ENCODE measurements around the gene KCNIP4. TPM values are rescaled to one million over a fixed set of nuclear protein-coding genes. Genes with fewer than 3 reads are reported as not detected.

The KCNIP4 gene
- total RNA-seq, 1 donor from 2014 or later, result 8.7 TPM

- DNase-seq (ENCODE audit: low read depth), result no peak
Observed at GRCh38 chr4:21191317-21191716, 757.3 kb downstream of the KCNIP4 start.

GRCh38 chr4:21184788-21185187 is 763.8 kb downstream of the KCNIP4 start:
- no peak for DNase-seq (ENCODE audit: low read depth)

GRCh38 chr4:21181716-21182115 is 766.9 kb downstream of the KCNIP4 start:
- peak; percentile 76 for DNase-seq (ENCODE audit: low read depth)

GRCh38 chr4:21177871-21178270 is 770.7 kb downstream of the KCNIP4 start:
- no peak for DNase-seq (ENCODE audit: low read depth)

DNA sequence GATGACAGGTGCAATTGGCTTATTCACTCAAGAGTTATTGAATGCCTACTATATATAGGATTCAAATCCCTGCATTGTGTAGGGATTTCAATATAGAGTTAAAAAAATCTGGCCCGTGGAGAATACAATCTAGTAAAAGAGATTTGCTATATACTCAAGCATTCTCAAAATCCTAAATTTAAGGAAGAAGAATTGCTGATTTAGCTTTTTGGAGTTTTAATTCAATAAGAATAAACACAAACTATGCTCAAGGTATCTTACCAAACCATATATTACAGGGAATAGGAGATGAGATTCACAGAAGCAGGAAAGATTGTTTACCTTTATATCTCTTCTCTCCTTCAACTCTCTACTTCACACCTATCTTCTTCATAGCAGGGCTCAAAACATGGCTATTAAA is 771.5 kb downstream of the KCNIP4 start:
- DNase-seq (ENCODE audit: low read depth), result no peak

DNA sequence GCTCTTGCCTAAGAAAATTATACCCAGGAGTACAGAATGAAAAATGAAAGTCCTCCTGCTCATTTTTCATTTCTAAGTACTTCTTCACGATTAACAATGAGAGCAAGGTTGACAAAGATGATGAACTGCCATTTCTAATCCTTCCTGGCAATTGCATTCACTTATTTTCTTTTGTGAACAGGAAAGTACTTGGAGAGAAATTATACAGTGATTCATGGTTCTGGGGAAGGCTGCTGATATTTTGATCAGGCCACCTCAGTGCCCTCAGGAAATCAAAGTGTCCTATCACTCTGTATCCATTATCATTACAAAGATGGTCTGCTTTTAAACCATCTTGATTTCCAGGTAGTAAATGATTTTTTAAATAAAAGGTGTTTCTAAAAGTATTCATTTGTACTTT is 780.9 kb downstream of the KCNIP4 start:
- DNase-seq (ENCODE audit: low read depth), result no peak

- no peak for DNase-seq (ENCODE audit: low read depth)
Observed at GRCh38 chr4:21155367-21155766, 793.2 kb downstream of the KCNIP4 start.

GRCh38 chr4:21139327-21139726 is 809.2 kb downstream of the KCNIP4 start:
- no peak for DNase-seq (ENCODE audit: low read depth)

- peak; percentile 36 for DNase-seq (ENCODE audit: low read depth)
Observed at GRCh38 chr4:21136051-21136630, 812.4 kb downstream of the KCNIP4 start.

DNA sequence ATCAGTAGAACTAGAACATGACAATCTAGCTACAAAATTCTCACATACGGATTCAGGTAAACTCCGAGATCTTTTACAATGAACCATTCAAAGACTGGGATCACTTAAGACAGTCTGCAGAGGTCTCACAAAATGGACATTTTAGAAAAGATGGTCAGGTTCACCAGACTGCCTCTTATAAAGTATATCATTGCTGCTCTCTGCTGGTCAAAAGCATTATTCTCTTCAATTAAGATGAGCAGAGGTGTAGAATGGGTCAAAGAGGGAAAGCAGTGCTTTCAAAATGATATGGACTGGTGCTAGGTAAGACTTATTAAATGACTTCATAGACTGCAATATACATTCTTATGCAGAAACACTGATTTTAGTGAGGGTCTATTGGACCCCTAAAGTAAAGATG is 813.6 kb downstream of the KCNIP4 start:
- DNase-seq (ENCODE audit: low read depth), result peak; percentile 31

- DNase-seq (ENCODE audit: low read depth), result no peak
Observed at GRCh38 chr4:21130606-21131005, 818.0 kb downstream of the KCNIP4 start.

DNA sequence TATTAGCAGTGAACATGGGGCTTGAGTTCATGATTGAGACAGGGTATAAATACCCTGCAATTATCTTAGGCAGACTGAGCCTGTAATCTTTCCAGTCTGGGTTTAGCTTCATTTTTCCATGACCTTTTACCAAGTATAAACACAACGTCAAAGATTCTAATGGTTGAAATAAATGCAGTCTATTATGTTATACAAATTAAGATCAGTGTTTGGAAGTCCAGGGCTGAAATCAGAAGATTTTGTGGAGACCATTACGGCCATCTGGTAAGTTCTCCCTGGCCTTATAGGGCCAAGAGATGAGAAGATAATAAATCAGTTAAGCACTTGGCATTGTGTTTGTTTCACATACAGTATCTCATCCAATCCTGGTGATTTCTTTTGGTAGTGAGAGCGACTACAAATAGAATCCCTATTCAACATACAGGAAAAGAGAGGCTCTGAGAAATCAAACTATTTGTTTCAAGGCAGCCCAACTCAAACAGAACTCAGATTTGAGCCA is 822.5 kb downstream of the KCNIP4 start:
- no peak for DNase-seq (ENCODE audit: low read depth)

GRCh38 chr4:21118301-21118700 is 830.3 kb downstream of the KCNIP4 start:
- no peak for DNase-seq (ENCODE audit: low read depth)

DNA sequence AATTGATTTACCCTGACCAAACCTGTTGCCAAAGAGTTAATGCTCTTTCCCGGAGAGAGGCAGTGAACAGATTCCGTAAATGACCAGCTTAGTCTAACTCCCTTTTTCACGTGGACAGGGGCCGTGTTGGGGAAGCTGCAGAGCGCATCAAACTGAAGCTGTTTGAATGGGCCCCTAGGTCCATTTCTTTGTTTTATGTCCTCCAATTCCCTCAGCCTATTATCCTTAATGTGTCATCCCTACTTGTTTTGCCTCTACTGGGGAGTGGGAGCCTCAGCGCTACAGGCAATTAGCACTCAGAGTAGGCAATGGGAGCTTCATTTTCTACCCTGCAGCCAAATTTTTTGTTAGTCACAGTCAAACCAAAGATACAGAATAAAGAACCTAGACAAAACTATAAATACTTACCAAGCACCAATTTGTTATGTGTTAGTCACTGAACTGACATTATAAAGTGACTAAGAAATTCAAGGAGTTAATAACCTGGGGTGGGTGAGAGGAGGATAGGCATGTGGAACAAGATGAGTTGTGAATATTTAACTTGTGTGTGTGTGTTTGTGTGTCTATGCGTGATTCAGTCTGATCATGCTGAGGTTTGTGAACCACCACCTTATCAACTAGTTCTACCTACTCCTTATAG is 830.9 kb downstream of the KCNIP4 start:
- DNase-seq (ENCODE audit: low read depth), result peak; percentile 87

GRCh38 chr4:21113496-21114223 is 834.9 kb downstream of the KCNIP4 start:
- peak; percentile 57 for DNase-seq (ENCODE audit: low read depth)

DNA sequence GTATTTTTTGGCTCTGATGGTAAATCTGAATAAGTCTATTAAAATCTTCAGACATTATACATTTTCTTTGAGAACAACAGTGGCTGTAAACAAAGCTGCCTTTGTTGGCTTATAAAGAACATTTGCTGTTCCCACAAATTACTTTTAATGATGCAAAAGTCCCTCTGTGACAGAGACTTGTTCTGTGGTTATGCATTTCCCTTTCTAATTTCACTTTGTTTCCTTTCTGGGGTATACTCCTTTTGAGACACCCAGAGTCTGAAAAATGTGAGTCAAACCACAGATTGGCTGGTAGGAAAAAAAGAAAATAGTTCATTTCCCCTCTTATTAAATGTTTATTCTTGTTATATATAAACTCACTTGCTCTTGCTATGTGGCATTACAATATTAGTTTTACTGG is 845.9 kb downstream of the KCNIP4 start:
- peak; percentile 2 for DNase-seq (ENCODE audit: low read depth)

GRCh38 chr4:21097865-21098264 is 850.7 kb downstream of the KCNIP4 start:
- DNase-seq (ENCODE audit: low read depth), result no peak

DNA sequence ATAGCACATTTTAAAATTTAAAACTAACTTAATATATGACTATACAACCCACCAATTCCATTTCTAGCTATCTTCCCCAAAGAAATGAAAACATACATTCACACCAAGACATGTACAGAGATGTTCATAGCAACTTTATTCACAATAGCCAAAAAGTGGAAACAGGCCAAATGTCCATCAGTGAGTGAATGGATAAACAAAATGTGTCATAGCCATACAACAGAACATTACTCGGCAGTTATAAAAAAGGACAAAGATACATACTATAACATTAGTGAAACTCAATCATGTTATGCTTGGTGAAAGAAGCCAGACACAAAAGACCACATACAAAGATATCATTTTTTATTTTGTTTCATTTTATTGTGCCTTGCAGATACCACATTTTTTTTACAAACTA is 851.5 kb downstream of the KCNIP4 start:
- peak; percentile 2 for DNase-seq (ENCODE audit: low read depth)

DNA sequence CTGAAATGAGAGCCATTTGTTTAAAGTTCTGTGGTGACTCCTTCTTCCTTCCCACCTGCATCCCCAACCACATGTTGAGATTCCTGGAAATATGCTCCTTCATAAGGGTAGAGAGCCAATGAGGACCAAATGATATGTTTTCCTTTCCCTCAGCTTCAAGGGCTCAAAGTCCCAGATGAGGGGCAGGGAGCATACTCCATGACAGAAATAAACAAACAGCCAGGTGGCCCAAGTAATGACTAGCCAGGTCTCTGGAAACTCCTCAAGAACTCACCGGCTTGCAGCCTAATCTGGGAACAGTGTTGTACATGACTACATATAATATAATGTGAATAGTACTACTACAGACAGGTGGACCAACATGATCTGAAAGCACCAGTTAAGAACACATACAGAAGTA is 856.0 kb downstream of the KCNIP4 start:
- DNase-seq (ENCODE audit: low read depth), result no peak

- no peak for DNase-seq (ENCODE audit: low read depth)
Observed at GRCh38 chr4:21090094-21090666, 858.4 kb downstream of the KCNIP4 start.

GRCh38 chr4:21083413-21083812 is 865.2 kb downstream of the KCNIP4 start:
- no peak for DNase-seq (ENCODE audit: low read depth)

- no peak for DNase-seq (ENCODE audit: low read depth)
Observed at GRCh38 chr4:21077967-21078366, 870.6 kb downstream of the KCNIP4 start.

DNA sequence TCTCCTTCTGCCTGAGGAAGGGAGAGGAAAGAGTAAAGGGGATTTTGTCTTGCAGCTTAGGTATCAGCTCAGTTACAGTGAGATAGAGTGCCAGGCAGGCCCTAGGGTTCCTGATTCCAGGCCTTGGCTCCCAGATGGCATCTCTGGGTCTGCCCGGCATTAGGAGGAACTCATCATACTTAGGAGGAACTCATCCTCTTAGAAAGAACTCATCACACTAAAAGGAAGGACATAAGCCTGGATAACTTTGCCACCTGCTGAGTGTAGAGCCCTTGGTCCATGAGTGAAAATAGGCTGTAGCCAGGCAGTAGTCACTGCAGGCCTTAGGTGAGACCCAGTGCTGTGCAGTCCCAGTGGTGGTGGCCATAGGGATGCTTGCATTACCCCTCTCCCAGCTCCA is 881.2 kb downstream of the KCNIP4 start:
- no peak for DNase-seq (ENCODE audit: low read depth)
